HepG2 (cell line): ENCODE results near the gene COLGALT1. TPM values are rescaled to one million over a fixed set of nuclear protein-coding genes. Genes with fewer than 3 reads are reported as not detected.

Experiments used
- FOXO1 ChIP-seq: sonication (generic); formaldehyde crosslinking; IDR thresholded peaks from 2 replicates; pipeline ENCODE4 v1.4.0; 2020; ENCODE audit warnings: missing genetic modification reagents
- GFI1 ChIP-seq: sonication (generic); formaldehyde crosslinking; IDR thresholded peaks from 2 replicates; pipeline ENCODE4 v1.5.0; 2020; ENCODE audit warnings: missing genetic modification reagents, mild to moderate bottlenecking, borderline replicate concordance
- MYNN ChIP-seq: sonication (generic); formaldehyde crosslinking; IDR thresholded peaks from 2 replicates; pipeline ENCODE4 v1.4.0; 2020; ENCODE audit warnings: mild to moderate bottlenecking, low read depth, missing genetic modification reagents
- SP5 ChIP-seq: IDR thresholded peaks from 2 replicates; pipeline ENCODE4 v1.6.1; 2016; ENCODE audit warnings: low read depth, borderline replicate concordance
- SRY ChIP-seq: sonication (generic); formaldehyde crosslinking; IDR thresholded peaks from 2 replicates; pipeline ENCODE4 v1.8.0; 2022; ENCODE audit warnings: mild to moderate bottlenecking, missing genetic modification reagents
- ZBTB21 ChIP-seq: sonication (generic); formaldehyde crosslinking; IDR thresholded peaks from 2 replicates; pipeline ENCODE4 v1.4.0; 2020; ENCODE audit warnings: missing genetic modification reagents
- ZEB1 ChIP-seq: IDR thresholded peaks from 2 replicates; pipeline ENCODE4 v1.6.1; 2012; ENCODE audit warnings: mild to moderate bottlenecking, low read depth, inconsistent platforms; ENCODE audit not compliant: insufficient replicate concordance
- ZFP90 ChIP-seq: sonication (generic); formaldehyde crosslinking; IDR thresholded peaks from 2 replicates; pipeline ENCODE4 v1.8.0; 2022; ENCODE audit warnings: missing genetic modification reagents, mild to moderate bottlenecking, inconsistent platforms, borderline replicate concordance
- ZKSCAN8 ChIP-seq: IDR thresholded peaks from 2 replicates; pipeline ENCODE4 v1.6.1; 2016; ENCODE audit warnings: borderline replicate concordance, missing genetic modification reagents, missing compliant biosample characterization
- ZNF333 ChIP-seq: sonication (generic); formaldehyde crosslinking; IDR thresholded peaks from 2 replicates; pipeline ENCODE4 v1.4.0; 2020; ENCODE audit warnings: mild to moderate bottlenecking, missing genetic modification reagents, borderline replicate concordance
- ZNF724P ChIP-seq: sonication (generic); formaldehyde crosslinking; IDR thresholded peaks from 2 replicates; pipeline ENCODE4 v1.8.0; 2022; ENCODE audit warnings: missing genetic modification reagents, borderline replicate concordance
- ZNF781 ChIP-seq: sonication (generic); formaldehyde crosslinking; IDR thresholded peaks from 2 replicates; pipeline ENCODE4 v1.5.1; 2020; ENCODE audit warnings: borderline replicate concordance, mild to moderate bottlenecking, missing genetic modification reagents; ENCODE audit errors: not compliant biosample characterization
- polyA plus RNA-seq, 8 experiments: library from polyadenylated mRNA; depleted of rRNA in 3 of 8; stranded (reverse) in 7 of 8; unstranded in 1 of 8; fragments of >200 nt; fragmentation: Illumina TruSeq in 4 of 8; extraction: Trizol in 4 of 8; gene quantifications; 2 replicates each; pipeline versions ENCODE4 v1.2.1 to v1.2.3, GENCODE V29; 2011 to 2016; ENCODE audit warnings: low read depth in 4 of 8, missing spikeins in 1 of 8, mixed read lengths in 1 of 8; ENCODE audit not compliant: insufficient read depth in 1 of 8
- total RNA-seq, 5 experiments: library from RNA; depleted of rRNA; stranded (reverse); fragments of >200 nt; fragmentation: Illumina TruSeq; extraction: Trizol; gene quantifications; 2 replicates each; pipeline ENCODE4 v1.2.3, GENCODE V29; 2016; ENCODE audit warnings: low read depth in 1 of 5
- TF ChIP-seq, protein P1 (sequence below): IDR thresholded peaks from 2 replicates; pipeline ENCODE4 v1.6.1; 2016; ENCODE audit warnings: mild to moderate bottlenecking
- TF ChIP-seq, protein P2 (sequence below): sonication (generic); formaldehyde crosslinking; IDR thresholded peaks from 2 replicates; pipeline ENCODE4 v1.4.0; 2020; ENCODE audit warnings: missing genetic modification reagents
- TF ChIP-seq, protein P3 (sequence below): sonication (generic); formaldehyde crosslinking; IDR thresholded peaks from 2 replicates; pipeline ENCODE4 v1.5.0; 2020; ENCODE audit warnings: missing genetic modification reagents, mild to moderate bottlenecking, borderline replicate concordance
- TF ChIP-seq, protein P4 (sequence below): IDR thresholded peaks from 2 replicates; pipeline ENCODE4 v1.6.1; 2016; ENCODE audit warnings: low read depth, borderline replicate concordance
- TF ChIP-seq, protein P5 (sequence below): IDR thresholded peaks from 2 replicates; pipeline ENCODE4 v1.6.1; 2016; ENCODE audit warnings: low read depth, missing genetic modification reagents, missing compliant biosample characterization

COLGALT1 gene
- total and polyA plus RNA-seq, 2 of the 13 experiments (the other 11 are each of a cell fraction or from before 2014, with no cell fraction given), result 58.0 to 211 TPM

DNA sequence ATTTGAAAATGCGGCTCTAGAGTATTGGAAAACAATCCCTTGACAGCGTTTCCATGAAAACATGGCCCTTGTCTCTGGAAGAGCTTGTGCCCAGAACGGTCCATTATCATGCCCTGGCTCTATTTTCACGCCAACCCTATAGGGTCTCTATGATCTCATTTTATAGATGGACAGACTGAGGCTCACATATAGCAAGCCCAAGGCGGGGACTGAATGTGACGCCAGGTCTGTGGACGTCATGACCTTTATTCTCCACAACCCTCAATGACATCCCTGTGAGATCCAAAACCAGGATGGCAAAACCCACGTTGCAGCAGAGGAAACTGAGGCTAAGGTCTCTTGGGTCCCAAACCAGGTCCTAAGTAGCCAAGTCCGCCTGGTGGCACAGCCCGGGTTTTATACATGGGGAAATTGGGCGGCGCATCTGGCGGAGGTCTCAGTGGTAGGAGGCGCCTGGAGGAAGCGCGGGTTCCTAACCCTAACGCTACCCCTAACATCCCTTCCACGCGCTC is 425 bp upstream of the COLGALT1 start (continued):
- TF ChIP-seq, protein P1, sequence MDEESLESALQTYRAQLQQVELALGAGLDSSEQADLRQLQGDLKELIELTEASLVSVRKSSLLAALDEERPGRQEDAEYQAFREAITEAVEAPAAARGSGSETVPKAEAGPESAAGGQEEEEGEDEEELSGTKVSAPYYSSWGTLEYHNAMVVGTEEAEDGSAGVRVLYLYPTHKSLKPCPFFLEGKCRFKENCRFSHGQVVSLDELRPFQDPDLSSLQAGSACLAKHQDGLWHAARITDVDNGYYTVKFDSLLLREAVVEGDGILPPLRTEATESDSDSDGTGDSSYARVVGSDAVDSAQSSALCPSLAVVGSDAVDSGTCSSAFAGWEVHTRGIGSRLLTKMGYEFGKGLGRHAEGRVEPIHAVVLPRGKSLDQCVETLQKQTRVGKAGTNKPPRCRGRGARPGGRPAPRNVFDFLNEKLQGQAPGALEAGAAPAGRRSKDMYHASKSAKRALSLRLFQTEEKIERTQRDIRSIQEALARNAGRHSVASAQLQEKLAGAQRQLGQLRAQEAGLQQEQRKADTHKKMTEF, result no peak
- no peak for TF ChIP-seq SRY
- TF ChIP-seq, protein P2, sequence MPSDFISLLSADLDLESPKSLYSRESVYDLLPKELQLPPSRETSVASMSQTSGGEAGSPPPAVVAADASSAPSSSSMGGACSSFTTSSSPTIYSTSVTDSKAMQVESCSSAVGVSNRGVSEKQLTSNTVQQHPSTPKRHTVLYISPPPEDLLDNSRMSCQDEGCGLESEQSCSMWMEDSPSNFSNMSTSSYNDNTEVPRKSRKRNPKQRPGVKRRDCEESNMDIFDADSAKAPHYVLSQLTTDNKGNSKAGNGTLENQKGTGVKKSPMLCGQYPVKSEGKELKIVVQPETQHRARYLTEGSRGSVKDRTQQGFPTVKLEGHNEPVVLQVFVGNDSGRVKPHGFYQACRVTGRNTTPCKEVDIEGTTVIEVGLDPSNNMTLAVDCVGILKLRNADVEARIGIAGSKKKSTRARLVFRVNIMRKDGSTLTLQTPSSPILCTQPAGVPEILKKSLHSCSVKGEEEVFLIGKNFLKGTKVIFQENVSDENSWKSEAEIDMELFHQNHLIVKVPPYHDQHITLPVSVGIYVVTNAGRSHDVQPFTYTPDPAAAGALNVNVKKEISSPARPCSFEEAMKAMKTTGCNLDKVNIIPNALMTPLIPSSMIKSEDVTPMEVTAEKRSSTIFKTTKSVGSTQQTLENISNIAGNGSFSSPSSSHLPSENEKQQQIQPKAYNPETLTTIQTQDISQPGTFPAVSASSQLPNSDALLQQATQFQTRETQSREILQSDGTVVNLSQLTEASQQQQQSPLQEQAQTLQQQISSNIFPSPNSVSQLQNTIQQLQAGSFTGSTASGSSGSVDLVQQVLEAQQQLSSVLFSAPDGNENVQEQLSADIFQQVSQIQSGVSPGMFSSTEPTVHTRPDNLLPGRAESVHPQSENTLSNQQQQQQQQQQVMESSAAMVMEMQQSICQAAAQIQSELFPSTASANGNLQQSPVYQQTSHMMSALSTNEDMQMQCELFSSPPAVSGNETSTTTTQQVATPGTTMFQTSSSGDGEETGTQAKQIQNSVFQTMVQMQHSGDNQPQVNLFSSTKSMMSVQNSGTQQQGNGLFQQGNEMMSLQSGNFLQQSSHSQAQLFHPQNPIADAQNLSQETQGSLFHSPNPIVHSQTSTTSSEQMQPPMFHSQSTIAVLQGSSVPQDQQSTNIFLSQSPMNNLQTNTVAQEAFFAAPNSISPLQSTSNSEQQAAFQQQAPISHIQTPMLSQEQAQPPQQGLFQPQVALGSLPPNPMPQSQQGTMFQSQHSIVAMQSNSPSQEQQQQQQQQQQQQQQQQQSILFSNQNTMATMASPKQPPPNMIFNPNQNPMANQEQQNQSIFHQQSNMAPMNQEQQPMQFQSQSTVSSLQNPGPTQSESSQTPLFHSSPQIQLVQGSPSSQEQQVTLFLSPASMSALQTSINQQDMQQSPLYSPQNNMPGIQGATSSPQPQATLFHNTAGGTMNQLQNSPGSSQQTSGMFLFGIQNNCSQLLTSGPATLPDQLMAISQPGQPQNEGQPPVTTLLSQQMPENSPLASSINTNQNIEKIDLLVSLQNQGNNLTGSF (CRISPR knock-in tag), result no peak
- TF ChIP-seq GFI1, result no peak
- no peak for TF ChIP-seq ZFP90 (CRISPR knock-in tag)
- TF ChIP-seq ZEB1, result no peak
- no peak for TF ChIP-seq ZBTB21 (CRISPR knock-in tag)
- no peak for TF ChIP-seq ZKSCAN8 (CRISPR knock-in tag)
- TF ChIP-seq FOXO1, result no peak
- TF ChIP-seq ZNF724P (CRISPR knock-in tag), result no peak
- TF ChIP-seq ZNF781 (CRISPR knock-in tag), result no peak
- no peak; the same call in 1 of the 2 replicates for TF ChIP-seq ZNF333 (CRISPR knock-in tag)
- TF ChIP-seq MYNN (CRISPR knock-in tag), result no peak
- TF ChIP-seq, protein P3, sequence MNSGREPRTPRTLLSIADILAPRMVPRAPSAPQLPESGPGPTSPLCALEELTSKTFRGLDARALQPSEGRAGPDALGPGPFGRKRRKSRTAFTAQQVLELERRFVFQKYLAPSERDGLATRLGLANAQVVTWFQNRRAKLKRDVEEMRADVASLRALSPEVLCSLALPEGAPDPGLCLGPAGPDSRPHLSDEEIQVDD, result no peak
- TF ChIP-seq, protein P4, sequence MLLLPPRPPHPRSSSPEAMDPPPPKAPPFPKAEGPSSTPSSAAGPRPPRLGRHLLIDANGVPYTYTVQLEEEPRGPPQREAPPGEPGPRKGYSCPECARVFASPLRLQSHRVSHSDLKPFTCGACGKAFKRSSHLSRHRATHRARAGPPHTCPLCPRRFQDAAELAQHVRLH, result no peak
- TF ChIP-seq SP5, result no peak
- TF ChIP-seq, protein P5, sequence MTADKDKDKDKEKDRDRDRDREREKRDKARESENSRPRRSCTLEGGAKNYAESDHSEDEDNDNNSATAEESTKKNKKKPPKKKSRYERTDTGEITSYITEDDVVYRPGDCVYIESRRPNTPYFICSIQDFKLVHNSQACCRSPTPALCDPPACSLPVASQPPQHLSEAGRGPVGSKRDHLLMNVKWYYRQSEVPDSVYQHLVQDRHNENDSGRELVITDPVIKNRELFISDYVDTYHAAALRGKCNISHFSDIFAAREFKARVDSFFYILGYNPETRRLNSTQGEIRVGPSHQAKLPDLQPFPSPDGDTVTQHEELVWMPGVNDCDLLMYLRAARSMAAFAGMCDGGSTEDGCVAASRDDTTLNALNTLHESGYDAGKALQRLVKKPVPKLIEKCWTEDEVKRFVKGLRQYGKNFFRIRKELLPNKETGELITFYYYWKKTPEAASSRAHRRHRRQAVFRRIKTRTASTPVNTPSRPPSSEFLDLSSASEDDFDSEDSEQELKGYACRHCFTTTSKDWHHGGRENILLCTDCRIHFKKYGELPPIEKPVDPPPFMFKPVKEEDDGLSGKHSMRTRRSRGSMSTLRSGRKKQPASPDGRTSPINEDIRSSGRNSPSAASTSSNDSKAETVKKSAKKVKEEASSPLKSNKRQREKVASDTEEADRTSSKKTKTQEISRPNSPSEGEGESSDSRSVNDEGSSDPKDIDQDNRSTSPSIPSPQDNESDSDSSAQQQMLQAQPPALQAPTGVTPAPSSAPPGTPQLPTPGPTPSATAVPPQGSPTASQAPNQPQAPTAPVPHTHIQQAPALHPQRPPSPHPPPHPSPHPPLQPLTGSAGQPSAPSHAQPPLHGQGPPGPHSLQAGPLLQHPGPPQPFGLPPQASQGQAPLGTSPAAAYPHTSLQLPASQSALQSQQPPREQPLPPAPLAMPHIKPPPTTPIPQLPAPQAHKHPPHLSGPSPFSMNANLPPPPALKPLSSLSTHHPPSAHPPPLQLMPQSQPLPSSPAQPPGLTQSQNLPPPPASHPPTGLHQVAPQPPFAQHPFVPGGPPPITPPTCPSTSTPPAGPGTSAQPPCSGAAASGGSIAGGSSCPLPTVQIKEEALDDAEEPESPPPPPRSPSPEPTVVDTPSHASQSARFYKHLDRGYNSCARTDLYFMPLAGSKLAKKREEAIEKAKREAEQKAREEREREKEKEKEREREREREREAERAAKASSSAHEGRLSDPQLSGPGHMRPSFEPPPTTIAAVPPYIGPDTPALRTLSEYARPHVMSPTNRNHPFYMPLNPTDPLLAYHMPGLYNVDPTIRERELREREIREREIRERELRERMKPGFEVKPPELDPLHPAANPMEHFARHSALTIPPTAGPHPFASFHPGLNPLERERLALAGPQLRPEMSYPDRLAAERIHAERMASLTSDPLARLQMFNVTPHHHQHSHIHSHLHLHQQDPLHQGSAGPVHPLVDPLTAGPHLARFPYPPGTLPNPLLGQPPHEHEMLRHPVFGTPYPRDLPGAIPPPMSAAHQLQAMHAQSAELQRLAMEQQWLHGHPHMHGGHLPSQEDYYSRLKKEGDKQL (CRISPR knock-in tag), result no peak
